ENCODE results near the gene GFI1B.

DNA sequence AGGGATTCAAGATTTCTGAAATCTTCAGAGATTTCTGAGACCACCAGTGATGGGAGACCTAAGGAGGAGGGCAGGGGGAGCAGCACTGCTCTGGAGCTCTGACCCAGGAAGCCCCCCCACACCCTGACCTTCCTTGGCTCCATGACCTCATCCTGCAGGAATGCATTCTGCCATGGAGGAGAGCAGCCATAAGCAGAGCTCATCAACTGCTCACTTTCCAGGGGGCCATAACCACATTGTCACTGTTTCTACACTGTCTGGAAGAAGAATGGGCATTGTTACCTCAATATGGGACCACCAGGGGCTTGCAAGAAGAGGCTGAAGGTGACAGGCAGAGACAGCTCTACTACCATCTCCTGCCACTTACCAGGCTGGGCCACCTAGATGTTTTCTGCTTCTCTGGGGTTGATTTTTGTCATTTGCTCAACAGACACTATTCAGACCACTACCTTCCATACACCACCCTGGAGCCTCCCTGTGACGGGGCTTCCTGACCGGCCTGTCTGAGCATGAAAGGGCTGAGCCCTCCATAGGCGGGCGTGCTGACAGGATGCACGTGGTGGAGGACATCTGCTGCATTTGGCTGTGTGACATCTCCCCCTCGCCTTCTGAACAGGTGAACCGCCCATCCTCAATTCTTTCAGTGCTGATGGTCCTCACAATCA, 31.7 kb upstream of the GFI1B start:
- no peak for TF ChIP-seq SCRT1 (tag by site-specific recombination; IDR thresholded peaks at IDR 0.05; ENCODE audit: borderline replicate concordance)
- TF ChIP-seq, protein P1, sequence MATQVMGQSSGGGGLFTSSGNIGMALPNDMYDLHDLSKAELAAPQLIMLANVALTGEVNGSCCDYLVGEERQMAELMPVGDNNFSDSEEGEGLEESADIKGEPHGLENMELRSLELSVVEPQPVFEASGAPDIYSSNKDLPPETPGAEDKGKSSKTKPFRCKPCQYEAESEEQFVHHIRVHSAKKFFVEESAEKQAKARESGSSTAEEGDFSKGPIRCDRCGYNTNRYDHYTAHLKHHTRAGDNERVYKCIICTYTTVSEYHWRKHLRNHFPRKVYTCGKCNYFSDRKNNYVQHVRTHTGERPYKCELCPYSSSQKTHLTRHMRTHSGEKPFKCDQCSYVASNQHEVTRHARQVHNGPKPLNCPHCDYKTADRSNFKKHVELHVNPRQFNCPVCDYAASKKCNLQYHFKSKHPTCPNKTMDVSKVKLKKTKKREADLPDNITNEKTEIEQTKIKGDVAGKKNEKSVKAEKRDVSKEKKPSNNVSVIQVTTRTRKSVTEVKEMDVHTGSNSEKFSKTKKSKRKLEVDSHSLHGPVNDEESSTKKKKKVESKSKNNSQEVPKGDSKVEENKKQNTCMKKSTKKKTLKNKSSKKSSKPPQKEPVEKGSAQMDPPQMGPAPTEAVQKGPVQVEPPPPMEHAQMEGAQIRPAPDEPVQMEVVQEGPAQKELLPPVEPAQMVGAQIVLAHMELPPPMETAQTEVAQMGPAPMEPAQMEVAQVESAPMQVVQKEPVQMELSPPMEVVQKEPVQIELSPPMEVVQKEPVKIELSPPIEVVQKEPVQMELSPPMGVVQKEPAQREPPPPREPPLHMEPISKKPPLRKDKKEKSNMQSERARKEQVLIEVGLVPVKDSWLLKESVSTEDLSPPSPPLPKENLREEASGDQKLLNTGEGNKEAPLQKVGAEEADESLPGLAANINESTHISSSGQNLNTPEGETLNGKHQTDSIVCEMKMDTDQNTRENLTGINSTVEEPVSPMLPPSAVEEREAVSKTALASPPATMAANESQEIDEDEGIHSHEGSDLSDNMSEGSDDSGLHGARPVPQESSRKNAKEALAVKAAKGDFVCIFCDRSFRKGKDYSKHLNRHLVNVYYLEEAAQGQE (tag by site-specific recombination; IDR thresholded peaks at IDR 0.05), result no peak
- TF ChIP-seq, protein P2, sequence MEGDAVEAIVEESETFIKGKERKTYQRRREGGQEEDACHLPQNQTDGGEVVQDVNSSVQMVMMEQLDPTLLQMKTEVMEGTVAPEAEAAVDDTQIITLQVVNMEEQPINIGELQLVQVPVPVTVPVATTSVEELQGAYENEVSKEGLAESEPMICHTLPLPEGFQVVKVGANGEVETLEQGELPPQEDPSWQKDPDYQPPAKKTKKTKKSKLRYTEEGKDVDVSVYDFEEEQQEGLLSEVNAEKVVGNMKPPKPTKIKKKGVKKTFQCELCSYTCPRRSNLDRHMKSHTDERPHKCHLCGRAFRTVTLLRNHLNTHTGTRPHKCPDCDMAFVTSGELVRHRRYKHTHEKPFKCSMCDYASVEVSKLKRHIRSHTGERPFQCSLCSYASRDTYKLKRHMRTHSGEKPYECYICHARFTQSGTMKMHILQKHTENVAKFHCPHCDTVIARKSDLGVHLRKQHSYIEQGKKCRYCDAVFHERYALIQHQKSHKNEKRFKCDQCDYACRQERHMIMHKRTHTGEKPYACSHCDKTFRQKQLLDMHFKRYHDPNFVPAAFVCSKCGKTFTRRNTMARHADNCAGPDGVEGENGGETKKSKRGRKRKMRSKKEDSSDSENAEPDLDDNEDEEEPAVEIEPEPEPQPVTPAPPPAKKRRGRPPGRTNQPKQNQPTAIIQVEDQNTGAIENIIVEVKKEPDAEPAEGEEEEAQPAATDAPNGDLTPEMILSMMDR (tag by site-specific recombination; IDR thresholded peaks at IDR 0.05), result no peak
